HG03378 (cell line): ENCODE data around the gene SYT4.
"Not testable (repeated sequence)": the region's sequence is repeated elsewhere in the genome, so short reads cannot be mapped to it uniquely, and the experiment has no call there.

Source experiments
- ATAC-seq: cut with Tn5 transposase; IDR thresholded peaks from one replicate; pipeline ENCODE4 v1.9.1; 2021; ENCODE audit warnings: mild to moderate bottlenecking, moderate library complexity; ENCODE audit not compliant: unreplicated experiment

SYT4 gene

GRCh38 chr18:43277164-43277600 lies at the start of gene SYT4:
TSS of gene SYT4 (minus strand) at chr18:43277490. CDS start at chr18:43277281, 209 bp downstream.
- ATAC-seq = no peak

- no peak for ATAC-seq
These were observed 44.8 kb upstream of the SYT4 start for GRCh38 chr18:43322132-43322531.

- no peak for ATAC-seq
These were observed 37.7 kb upstream of the SYT4 start for GRCh38 chr18:43314941-43315340.

GRCh38 chr18:43312891-43313290 lies 35.6 kb upstream of the SYT4 start:
- ATAC-seq = no peak

GRCh38 chr18:43310239-43310638 lies 32.9 kb upstream of the SYT4 start:
- ATAC-seq = no peak

GRCh38 chr18:43303376-43303775 lies 26.1 kb upstream of the SYT4 start:
- ATAC-seq = no peak

GRCh38 chr18:43286187-43286586 lies 8.9 kb upstream of the SYT4 start:
- ATAC-seq = not testable (repeated sequence)

- no peak for ATAC-seq
These were observed 6.0 kb upstream of the SYT4 start for GRCh38 chr18:43283299-43283698.

GRCh38 chr18:43279015-43279744 lies 1.9 kb upstream of the SYT4 start:
- ATAC-seq = no peak

- no peak for ATAC-seq
These were observed 1.1 kb upstream of the SYT4 start for GRCh38 chr18:43278355-43278754.

- ATAC-seq = no peak
These were observed 799 bp downstream of the SYT4 start for GRCh38 chr18:43276491-43276890.

GRCh38 chr18:43275546-43275945 lies 1.7 kb downstream of the SYT4 start:
- no peak for ATAC-seq

- no peak for ATAC-seq
These were observed 2.8 kb downstream of the SYT4 start for GRCh38 chr18:43274526-43274925.

GRCh38 chr18:43271593-43272432 lies 5.5 kb downstream of the SYT4 start:
- peak; percentile 85 for ATAC-seq

GRCh38 chr18:43267818-43268217 lies 9.5 kb downstream of the SYT4 start:
- ATAC-seq = no peak

- ATAC-seq = no peak
These were observed 11.8 kb downstream of the SYT4 start for GRCh38 chr18:43265465-43265864.

GRCh38 chr18:43248610-43249249 lies 28.6 kb downstream of the SYT4 start:
- ATAC-seq = no peak

GRCh38 chr18:43247944-43248343 lies 29.3 kb downstream of the SYT4 start:
- ATAC-seq = no peak

- no peak for ATAC-seq
These were observed 38.9 kb downstream of the SYT4 start for GRCh38 chr18:43238429-43238828.

- ATAC-seq = no peak
These were observed 40.4 kb downstream of the SYT4 start for GRCh38 chr18:43236921-43237320.

GRCh38 chr18:43234889-43235288 lies 42.4 kb downstream of the SYT4 start:
- ATAC-seq = no peak

- ATAC-seq = no peak
These were observed 54.8 kb downstream of the SYT4 start for GRCh38 chr18:43222501-43222900.
